Gastroesophageal sphincter (tissue), 4 donors: Measurements from ENCODE around the gene MAP2K4. TPM values are rescaled to one million over a fixed set of nuclear protein-coding genes. Genes with fewer than 3 reads are reported as not detected.
A peak's percentile ranks its signal among the peaks of the same experiment; 100 is the strongest.

Experiments used
- ATAC-seq: fragments of 150-250 bp; one replicate; pipeline ENCODE4 v1.9.1; 2016; ENCODE audit warnings: mild to moderate bottlenecking, moderate library complexity
- H3K27ac ChIP-seq, 4 donors: fragments of 200-600 bp; sonication (generic) in 3 of 4; 1 replicate in 3 of 4; 2 replicates in 1 of 4; pipeline ENCODE4 v1.5.1; 2016 to 2019
- H3K27me3 ChIP-seq: fragments of 200-600 bp; sonication (generic); one replicate; pipeline ENCODE4 v1.5.1; 2019
- H3K36me3 ChIP-seq, 2 donors: fragments of 200-600 bp; sonication (generic); one replicate each; pipeline ENCODE4 v1.5.1; 2019; ENCODE audit warnings: control low read depth in 1 of 2
- H3K4me1 ChIP-seq, 3 donors: fragments of 200-600 bp; sonication (generic); 1 replicate in 2 of 3; 2 replicates in 1 of 3; pipeline ENCODE4 v1.5.1; 2016 to 2019; ENCODE audit warnings: control low read depth in 2 of 3
- H3K4me3 ChIP-seq, 2 donors: fragments of 200-600 bp; sonication (generic); one replicate each; pipeline ENCODE4 v1.5.1; 2019; ENCODE audit warnings: mild to moderate bottlenecking in 1 of 2, moderate library complexity in 1 of 2
- H3K9me3 ChIP-seq, 3 donors: fragments of 200-600 bp; sonication (generic); one replicate each; pipeline ENCODE4 v1.5.1; 2017 to 2019; ENCODE audit warnings: control low read depth in 2 of 3
- EP300 ChIP-seq: sonication (generic); formaldehyde crosslinking; IDR thresholded peaks from one replicate; pipeline ENCODE4 v1.6.1; 2017; ENCODE audit warnings: antibody characterized with exemption, mild to moderate bottlenecking
- POLR2A ChIP-seq, 2 donors: fragments of 450-650 bp; IDR thresholded peaks; one replicate each; pipeline ENCODE4 v1.6.1; 2017; ENCODE audit warnings: antibody characterized with exemption in 2 of 2, mild to moderate bottlenecking in 2 of 2, moderate library complexity in 1 of 2
- POLR2AphosphoS5 ChIP-seq: sonication (generic); formaldehyde crosslinking; IDR thresholded peaks from one replicate; pipeline ENCODE4 v1.6.1; 2017; ENCODE audit warnings: antibody characterized with exemption
- WGBS, 2 donors: methylation state at CpG; one replicate each; pipeline ENCODE4 v1.1.5; 2018; ENCODE audit warnings: low coverage in 1 of 2; 5-methylcytosine and 5-hydroxymethylcytosine counted together
- total RNA-seq, 4 donors: library from RNA; depleted of rRNA; stranded (reverse); fragments of >200 nt; gene quantifications; one replicate each; pipeline ENCODE4 v1.1.0, GENCODE V29; 2016
- TF ChIP-seq, protein P1 (sequence below), 4 experiments: fragments of 200-600 bp in 2 of 4; fragments of 450-650 bp in 2 of 4; sonication (generic) in 1 of 4; IDR thresholded peaks; one replicate each; pipeline ENCODE4 v1.5.1; 2017 to 2019; ENCODE audit warnings: antibody characterized with exemption in 4 of 4, mild to moderate bottlenecking in 2 of 4, moderate library complexity in 2 of 4

The MAP2K4 gene
- total RNA-seq, 4 donors from 2014 or later: 25.6 to 37.3 (median 29.6) TPM

DNA sequence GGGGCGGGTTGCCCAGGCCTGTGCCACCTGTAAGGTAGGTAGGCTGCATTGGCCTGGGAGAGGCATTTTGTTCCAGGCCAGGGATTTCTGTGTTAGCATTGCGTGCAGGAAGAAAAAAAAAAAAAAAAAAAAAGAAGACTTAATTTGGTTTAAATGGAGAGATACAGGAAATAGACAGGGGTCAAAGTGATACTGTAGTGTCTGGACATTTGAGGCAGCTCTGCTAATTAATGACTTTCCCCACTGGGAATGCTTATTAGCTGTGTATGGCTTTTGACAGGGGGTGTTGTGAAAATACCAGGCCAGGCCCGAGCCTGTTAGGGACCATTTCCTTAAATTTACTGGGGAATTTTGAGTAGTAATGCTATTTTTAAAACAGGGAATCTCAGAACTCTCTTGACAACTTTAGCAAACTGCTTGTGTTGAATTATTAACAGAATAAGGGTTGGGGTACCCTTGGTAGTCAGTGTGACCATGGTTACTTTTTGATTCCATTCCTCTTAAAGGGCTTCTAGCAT is 1.0 kb downstream of the MAP2K4 start:
- TF ChIP-seq POLR2A (IDR thresholded peaks at IDR 0.05) (no peak), POLR2AphosphoS5 (no peak), EP300 (no peak)
- TF ChIP-seq, protein P1, sequence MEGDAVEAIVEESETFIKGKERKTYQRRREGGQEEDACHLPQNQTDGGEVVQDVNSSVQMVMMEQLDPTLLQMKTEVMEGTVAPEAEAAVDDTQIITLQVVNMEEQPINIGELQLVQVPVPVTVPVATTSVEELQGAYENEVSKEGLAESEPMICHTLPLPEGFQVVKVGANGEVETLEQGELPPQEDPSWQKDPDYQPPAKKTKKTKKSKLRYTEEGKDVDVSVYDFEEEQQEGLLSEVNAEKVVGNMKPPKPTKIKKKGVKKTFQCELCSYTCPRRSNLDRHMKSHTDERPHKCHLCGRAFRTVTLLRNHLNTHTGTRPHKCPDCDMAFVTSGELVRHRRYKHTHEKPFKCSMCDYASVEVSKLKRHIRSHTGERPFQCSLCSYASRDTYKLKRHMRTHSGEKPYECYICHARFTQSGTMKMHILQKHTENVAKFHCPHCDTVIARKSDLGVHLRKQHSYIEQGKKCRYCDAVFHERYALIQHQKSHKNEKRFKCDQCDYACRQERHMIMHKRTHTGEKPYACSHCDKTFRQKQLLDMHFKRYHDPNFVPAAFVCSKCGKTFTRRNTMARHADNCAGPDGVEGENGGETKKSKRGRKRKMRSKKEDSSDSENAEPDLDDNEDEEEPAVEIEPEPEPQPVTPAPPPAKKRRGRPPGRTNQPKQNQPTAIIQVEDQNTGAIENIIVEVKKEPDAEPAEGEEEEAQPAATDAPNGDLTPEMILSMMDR (IDR thresholded peaks at IDR 0.05): no peak
- no peak for ATAC-seq
- H3K27ac ChIP-seq: peak overlapping the region in 3 of 4 donors; percentile 86 to 97 (median 93)
- H3K4me3 ChIP-seq: peak overlapping the region; percentile 88 to 95
- WGBS, 2 donors: 0% methylated on average over 1 of the region's 3 CpGs
- no peaks in the 10 kb centered on the region for H3K27me3 ChIP-seq
- no peaks in the 10 kb centered on the region for H3K9me3 ChIP-seq
- no peaks in the 10 kb centered on the region for H3K36me3 ChIP-seq
- H3K4me1 ChIP-seq: peaks cover 9 to 62% (median 9%) of the 10 kb centered on the region in 3 donors

DNA sequence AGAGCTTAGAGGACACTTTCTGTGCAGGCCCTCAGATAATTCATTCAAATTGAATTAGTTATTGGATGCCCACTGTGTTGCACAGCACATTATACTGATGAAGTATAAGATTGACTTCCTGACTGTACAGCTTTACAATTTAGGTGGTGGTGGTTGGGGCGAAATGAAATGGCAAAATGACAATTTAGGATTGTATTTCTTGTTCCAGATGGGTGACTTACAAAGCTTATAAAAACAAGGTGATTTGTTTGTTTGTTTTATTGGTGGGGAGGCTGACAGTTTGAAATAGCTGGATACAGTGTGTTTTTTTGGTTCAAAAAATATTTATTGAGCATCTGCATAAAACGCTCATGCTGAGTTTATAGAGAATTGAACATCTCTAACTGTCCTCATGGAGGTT is 1.6 kb downstream of the MAP2K4 start:
- Histone ChIP-seq H3K9me3 (no peaks in the 10 kb centered on the region), H3K4me1 (peaks cover 9 to 68% (median 9%) of the 10 kb centered on the region in 3 donors), H3K27ac (no peak overlapping the region), H3K36me3 (no peaks in the 10 kb centered on the region), H3K27me3 (no peaks in the 10 kb centered on the region), H3K4me3 (peak overlapping the region in 1 of 2 donors; percentile 95)
- WGBS, 2 donors: 84 to 89% methylated on average over 2 of the region's 2 CpGs
- no peak for ATAC-seq
- TF ChIP-seq EP300 (no peak), POLR2A (IDR thresholded peaks at IDR 0.05) (no peak), POLR2AphosphoS5 (no peak)
- TF ChIP-seq, protein P1 (IDR thresholded peaks at IDR 0.05): no peak

DNA sequence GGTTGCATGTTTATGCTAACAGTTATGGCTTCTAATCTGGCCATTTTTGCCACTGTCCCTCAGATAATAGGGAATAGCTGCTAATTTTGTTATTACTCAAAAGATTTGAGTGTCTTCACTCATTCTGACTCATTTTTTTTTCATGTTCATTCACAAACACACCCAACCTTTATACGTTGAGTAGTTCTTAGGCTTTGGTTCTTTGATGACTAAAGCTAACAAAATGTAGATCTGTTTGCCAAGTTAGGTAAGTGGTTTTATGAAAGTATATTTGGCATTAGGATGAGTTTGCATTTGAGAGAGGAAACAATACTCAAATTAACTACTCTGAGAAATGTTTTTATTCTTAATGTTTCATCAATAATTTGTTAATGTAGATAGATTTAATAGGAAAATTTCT is 3.6 kb downstream of the MAP2K4 start:
- 25 to 38% methylated on average over 1 of the region's 1 CpG for WGBS, 2 donors
- Histone ChIP-seq H3K27ac (no peak overlapping the region), H3K4me3 (no peak overlapping the region), H3K9me3 (no peaks in the 10 kb centered on the region), H3K27me3 (no peaks in the 10 kb centered on the region), H3K36me3 (no peaks in the 10 kb centered on the region), H3K4me1 (peaks cover 9 to 75% (median 9%) of the 10 kb centered on the region in 3 donors)
- TF ChIP-seq POLR2A (IDR thresholded peaks at IDR 0.05) (no peak), POLR2AphosphoS5 (no peak), EP300 (no peak)
- TF ChIP-seq, protein P1 (IDR thresholded peaks at IDR 0.05): no peak
- ATAC-seq: no peak

DNA sequence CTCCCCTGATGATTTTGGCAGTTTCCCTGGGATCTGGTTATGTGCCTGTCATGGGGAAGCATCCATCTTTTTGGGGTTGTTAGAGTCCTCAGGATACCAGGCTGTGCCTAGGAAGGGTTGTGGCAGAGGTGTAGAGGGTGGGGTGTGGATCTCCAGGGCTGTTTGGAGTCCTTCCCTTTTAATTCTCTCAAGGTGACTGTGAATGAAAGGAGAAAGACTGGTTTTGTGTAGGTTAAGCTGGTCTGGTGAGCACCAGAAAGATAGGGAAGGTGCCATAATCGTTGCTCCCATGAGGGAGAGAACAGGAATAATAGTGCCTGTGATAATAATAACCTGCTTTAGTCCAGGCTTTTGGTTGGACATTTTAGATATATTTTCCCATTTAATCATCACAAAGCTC is 7.0 kb downstream of the MAP2K4 start:
- Histone ChIP-seq H3K9me3 (no peaks in the 10 kb centered on the region), H3K4me1 (peaks cover 0 to 78% (median 6%) of the 10 kb centered on the region in 3 donors), H3K36me3 (no peaks in the 10 kb centered on the region), H3K4me3 (no peak overlapping the region), H3K27me3 (no peaks in the 10 kb centered on the region), H3K27ac (no peak overlapping the region)
- WGBS, 2 donors: 100% methylated on average over 1 of the region's 1 CpG; no CpG with 5 or more reads in 1 of the 2 donors
- no peak for TF ChIP-seq POLR2AphosphoS5
- TF ChIP-seq, protein P1 (IDR thresholded peaks at IDR 0.05): no peak
- no peak for TF ChIP-seq EP300
- no peak for TF ChIP-seq POLR2A (IDR thresholded peaks at IDR 0.05)
- no peak for ATAC-seq

DNA sequence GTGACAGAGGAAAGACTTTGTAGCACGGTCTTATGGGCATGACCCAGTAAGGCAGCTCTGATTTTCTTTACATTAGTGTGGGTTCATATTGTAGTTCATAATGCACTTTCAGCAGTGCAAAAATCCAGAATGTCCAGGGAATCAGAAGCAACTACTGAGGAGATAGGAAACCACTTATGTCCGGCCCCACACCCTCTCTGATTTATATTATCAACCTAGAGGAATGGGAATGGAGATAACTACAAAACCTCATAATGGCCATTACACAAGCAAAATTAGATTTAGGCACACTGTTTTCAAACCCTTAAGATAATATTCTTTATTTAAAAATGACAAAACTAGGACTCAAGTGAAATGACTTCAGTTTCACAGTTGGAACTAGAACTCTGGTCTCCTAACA is 7.9 kb downstream of the MAP2K4 start:
- no peak for ATAC-seq
- Histone ChIP-seq H3K36me3 (no peaks in the 10 kb centered on the region), H3K27me3 (no peaks in the 10 kb centered on the region), H3K9me3 (no peaks in the 10 kb centered on the region), H3K27ac (no peak overlapping the region), H3K4me3 (no peak overlapping the region), H3K4me1 (peaks cover 0 to 76% (median 6%) of the 10 kb centered on the region in 3 donors)
- 85 to 100% methylated on average over 2 of the region's 2 CpGs for WGBS, 2 donors
- TF ChIP-seq POLR2AphosphoS5 (no peak), POLR2A (IDR thresholded peaks at IDR 0.05) (no peak), EP300 (no peak)
- TF ChIP-seq, protein P1 (IDR thresholded peaks at IDR 0.05): no peak
